Measurements from ENCODE around the gene IL1RAPL1. TPM values are rescaled to one million over a fixed set of nuclear protein-coding genes. Genes with fewer than 3 reads are reported as not detected.

Gene IL1RAPL1
- total RNA-seq, 1 experiment from 2014 or later, result not detected

DNA sequence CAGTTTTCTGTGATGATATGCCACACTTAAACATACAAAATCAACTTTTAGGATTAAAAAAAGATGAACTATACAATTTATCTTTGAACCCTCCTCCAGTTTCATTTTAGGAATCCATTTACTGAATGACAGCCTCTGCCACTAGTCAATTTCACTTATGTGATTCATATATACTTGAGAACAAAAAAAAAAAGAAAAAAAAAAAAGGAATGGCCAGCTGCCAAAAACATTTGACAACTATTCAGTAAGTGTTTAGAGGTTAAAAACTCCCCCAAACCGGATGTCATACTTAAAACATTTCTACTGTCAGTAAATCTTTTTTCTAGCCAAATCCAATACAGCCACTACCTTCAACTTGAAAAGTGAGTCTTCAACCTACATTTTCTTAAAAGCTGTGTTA is 1361.4 kb downstream of the IL1RAPL1 start:
- no peak for DNase-seq (ENCODE audit: unreplicated experiment)
- BruUV-seq (replicated peaks), result no TSS peak
- no peaks in the 10 kb centered on the region for H3K9me3 Mint-ChIP-seq (ENCODE audit: unreplicated experiment)
- ChIA-PET CTCF (no interaction called here), POLR2A (no interaction called here)
- TF ChIP-seq, protein P1, sequence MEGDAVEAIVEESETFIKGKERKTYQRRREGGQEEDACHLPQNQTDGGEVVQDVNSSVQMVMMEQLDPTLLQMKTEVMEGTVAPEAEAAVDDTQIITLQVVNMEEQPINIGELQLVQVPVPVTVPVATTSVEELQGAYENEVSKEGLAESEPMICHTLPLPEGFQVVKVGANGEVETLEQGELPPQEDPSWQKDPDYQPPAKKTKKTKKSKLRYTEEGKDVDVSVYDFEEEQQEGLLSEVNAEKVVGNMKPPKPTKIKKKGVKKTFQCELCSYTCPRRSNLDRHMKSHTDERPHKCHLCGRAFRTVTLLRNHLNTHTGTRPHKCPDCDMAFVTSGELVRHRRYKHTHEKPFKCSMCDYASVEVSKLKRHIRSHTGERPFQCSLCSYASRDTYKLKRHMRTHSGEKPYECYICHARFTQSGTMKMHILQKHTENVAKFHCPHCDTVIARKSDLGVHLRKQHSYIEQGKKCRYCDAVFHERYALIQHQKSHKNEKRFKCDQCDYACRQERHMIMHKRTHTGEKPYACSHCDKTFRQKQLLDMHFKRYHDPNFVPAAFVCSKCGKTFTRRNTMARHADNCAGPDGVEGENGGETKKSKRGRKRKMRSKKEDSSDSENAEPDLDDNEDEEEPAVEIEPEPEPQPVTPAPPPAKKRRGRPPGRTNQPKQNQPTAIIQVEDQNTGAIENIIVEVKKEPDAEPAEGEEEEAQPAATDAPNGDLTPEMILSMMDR (IDR thresholded peaks at IDR 0.05; ENCODE audit: unreplicated experiment), result no peak
- H3K27ac Mint-ChIP-seq (ENCODE audit: low read depth, unreplicated experiment), result no peak overlapping the region
- intact Hi-C loops (cut with micrococcal nuclease), result no loop called here
- H3K4me1 Mint-ChIP-seq (ENCODE audit: insufficient read depth, unreplicated experiment), result no peaks in the 10 kb centered on the region
- H3K27me3 Mint-ChIP-seq (ENCODE audit: insufficient read depth, unreplicated experiment), result peaks cover 23% of the 10 kb centered on the region
- no peak overlapping the region for H3K4me3 Mint-ChIP-seq (ENCODE audit: unreplicated experiment)
- H3K36me3 Mint-ChIP-seq (ENCODE audit: insufficient read depth, unreplicated experiment), result no peaks in the 10 kb centered on the region

DNA sequence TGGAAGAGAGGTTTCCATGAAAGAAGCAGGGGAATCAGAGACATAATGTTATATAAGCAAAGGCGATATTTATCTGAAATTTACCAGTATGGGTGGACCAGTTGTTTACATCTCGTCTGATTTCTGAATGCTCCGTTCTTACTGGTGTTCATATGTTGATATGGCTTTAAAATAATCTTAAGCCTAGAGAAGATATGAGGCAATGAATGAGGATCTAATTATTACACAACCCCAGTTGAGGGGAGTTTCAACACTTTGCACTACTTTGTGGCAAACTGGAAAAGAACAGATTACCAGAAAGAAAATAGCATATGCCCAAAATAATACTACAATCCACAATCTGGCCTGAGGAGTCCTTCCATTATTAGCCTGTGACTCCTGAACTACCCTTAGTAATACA is 1364.8 kb downstream of the IL1RAPL1 start:
- Mint-ChIP-seq H3K27ac (ENCODE audit: low read depth, unreplicated experiment) (no peak overlapping the region), H3K36me3 (ENCODE audit: insufficient read depth, unreplicated experiment) (no peaks in the 10 kb centered on the region), H3K4me1 (ENCODE audit: insufficient read depth, unreplicated experiment) (no peaks in the 10 kb centered on the region), H3K9me3 (ENCODE audit: unreplicated experiment) (no peaks in the 10 kb centered on the region), H3K27me3 (ENCODE audit: insufficient read depth, unreplicated experiment) (no peaks in the 10 kb centered on the region), H3K4me3 (ENCODE audit: unreplicated experiment) (no peak overlapping the region)
- DNase-seq (ENCODE audit: unreplicated experiment), result peak; percentile 5
- ChIA-PET POLR2A (no interaction called here), CTCF (no interaction called here)
- BruUV-seq (replicated peaks), result no TSS peak
- TF ChIP-seq, protein P1 (IDR thresholded peaks at IDR 0.05; ENCODE audit: unreplicated experiment), result no peak
- intact Hi-C loops (cut with micrococcal nuclease), result no loop called here

DNA sequence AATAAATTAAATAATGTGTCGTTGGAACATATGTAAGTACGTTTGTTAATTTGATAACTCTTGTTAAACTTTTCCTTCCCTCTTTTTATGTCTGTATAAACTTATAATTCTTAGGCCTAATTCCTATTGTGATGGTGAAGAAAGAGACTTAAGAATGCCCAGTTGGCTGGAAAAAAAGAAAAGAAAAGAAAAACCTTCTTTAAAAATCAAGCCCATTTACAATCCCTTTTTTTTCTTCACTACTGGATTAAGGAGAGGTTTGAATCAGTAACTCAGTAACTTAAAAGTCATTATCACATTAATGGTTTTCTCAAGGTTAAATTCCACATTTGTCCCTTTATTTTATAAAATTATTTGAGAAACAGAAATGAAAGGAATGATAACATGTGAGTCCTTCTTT is 1374.8 kb downstream of the IL1RAPL1 start:
- BruUV-seq (replicated peaks), result no TSS peak
- CTCF ChIA-PET, result interaction anchor here (0.7 kb wide), 1 partner anchor 234 kb away, joined by 3 read pairs; no protein-coding TSS in a partner anchor
- DNase-seq (ENCODE audit: unreplicated experiment), result no peak
- H3K36me3 Mint-ChIP-seq (ENCODE audit: insufficient read depth, unreplicated experiment), result no peaks in the 10 kb centered on the region
- H3K27ac Mint-ChIP-seq (ENCODE audit: low read depth, unreplicated experiment), result no peak overlapping the region
- no peaks in the 10 kb centered on the region for H3K4me1 Mint-ChIP-seq (ENCODE audit: insufficient read depth, unreplicated experiment)
- intact Hi-C loops (cut with micrococcal nuclease), result no loop called here
- no peaks in the 10 kb centered on the region for H3K9me3 Mint-ChIP-seq (ENCODE audit: unreplicated experiment)
- POLR2A ChIA-PET, result no interaction called here
- TF ChIP-seq, protein P1 (IDR thresholded peaks at IDR 0.05; ENCODE audit: unreplicated experiment), result no peak
- peaks cover 14% of the 10 kb centered on the region for H3K27me3 Mint-ChIP-seq (ENCODE audit: insufficient read depth, unreplicated experiment)
- no peak overlapping the region for H3K4me3 Mint-ChIP-seq (ENCODE audit: unreplicated experiment)

DNA sequence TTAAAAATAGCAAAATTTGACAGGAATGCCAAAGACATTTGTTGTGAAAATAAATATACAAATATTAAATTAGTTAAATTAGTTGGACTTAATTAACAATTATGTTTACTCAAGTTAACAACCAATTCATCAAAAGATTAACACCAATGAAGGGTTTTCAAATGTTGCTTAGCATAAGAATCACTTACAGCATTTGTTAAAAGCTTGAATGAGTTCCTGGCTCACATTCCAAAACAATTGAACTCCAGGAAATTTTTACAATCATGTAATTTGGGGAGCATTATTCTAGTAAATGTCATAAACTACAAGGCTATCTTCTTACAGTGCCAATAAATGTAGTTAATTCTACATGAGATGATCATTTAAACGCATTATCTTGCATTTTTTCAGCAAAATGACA is 1378.4 kb downstream of the IL1RAPL1 start:
- H3K4me1 Mint-ChIP-seq (ENCODE audit: insufficient read depth, unreplicated experiment), result no peaks in the 10 kb centered on the region
- TF ChIP-seq, protein P1 (IDR thresholded peaks at IDR 0.05; ENCODE audit: unreplicated experiment), result no peak
- no peak for DNase-seq (ENCODE audit: unreplicated experiment)
- H3K27me3 Mint-ChIP-seq (ENCODE audit: insufficient read depth, unreplicated experiment), result peaks cover 8% of the 10 kb centered on the region
- BruUV-seq (replicated peaks), result no TSS peak
- ChIA-PET POLR2A (no interaction called here), CTCF (no interaction called here)
- H3K36me3 Mint-ChIP-seq (ENCODE audit: insufficient read depth, unreplicated experiment), result no peaks in the 10 kb centered on the region
- no peaks in the 10 kb centered on the region for H3K9me3 Mint-ChIP-seq (ENCODE audit: unreplicated experiment)
- intact Hi-C loops (cut with micrococcal nuclease), result no loop called here
- no peak overlapping the region for H3K4me3 Mint-ChIP-seq (ENCODE audit: unreplicated experiment)
- H3K27ac Mint-ChIP-seq (ENCODE audit: low read depth, unreplicated experiment), result no peak overlapping the region

All from MCF 10A (cell line).